IMR-90 (cell line): ENCODE measurements around the gene OSCP1. TPM values are rescaled to one million over a fixed set of nuclear protein-coding genes. Genes with fewer than 3 reads are reported as not detected.

Experiments used
- ATAC-seq: fragments of 200-7000 bp; cut with Tn5 transposase; 2 replicates; pipeline ENCODE4 v1.9.1; 2020; ENCODE audit warnings: low read depth, mild to moderate bottlenecking, moderate library complexity
- BruUV-seq: library from RNA; stranded (reverse); fragments of 400-500 nt; replicated peaks from 2 replicates; lab custom pipeline; 2021; lab: Mats Ljungman, UMichigan
- CTCF ChIA-PET: fragments of 300-600 bp; formaldehyde crosslinking; extraction: SDS; loops from one replicate; lab custom pipeline; 2021; ENCODE audit warnings: antibody characterized with exemption; lab: Yijun Ruan, JAX
- POLR2A ChIA-PET: fragments of 300-600 bp; sonication (Branson Sonifier 250); formaldehyde crosslinking; loops from one replicate; lab custom pipeline; 2022; ENCODE audit warnings: antibody characterized with exemption; ENCODE audit not compliant: unreplicated experiment; lab: Charles Lee
- DNase-seq: peaks from one replicate; pipeline ENCODE4 v3.0.0; 2013
- H2AFZ ChIP-seq: replicated peaks from 2 replicates; pipeline ENCODE3; 2013; ENCODE audit warnings: low read length, mild to moderate bottlenecking; ENCODE audit not compliant: poor library complexity
- H2AK5ac ChIP-seq: 2 replicates; pipeline ENCODE4 v1.6.1; 2013; ENCODE audit warnings: low read depth, low read length, inconsistent platforms
- H2AK9ac ChIP-seq: replicated peaks from 2 replicates; pipeline ENCODE3; 2013; ENCODE audit warnings: mild to moderate bottlenecking, low read depth, low read length, moderate library complexity; ENCODE audit not compliant: poor library complexity
- H2BK120ac ChIP-seq: 2 replicates; pipeline ENCODE4 v1.6.1; 2013; ENCODE audit warnings: low read depth, low read length, inconsistent platforms
- H2BK15ac ChIP-seq: 3 replicates; pipeline ENCODE4 v1.6.1; 2013; ENCODE audit warnings: low read depth, low read length, inconsistent platforms
- H2BK20ac ChIP-seq: 2 replicates; pipeline ENCODE4 v1.6.1; 2013; ENCODE audit warnings: low read depth, mild to moderate bottlenecking, inconsistent platforms, low read length, moderate library complexity
- H2BK5ac ChIP-seq: 2 replicates; pipeline ENCODE4 v1.6.1; 2013; ENCODE audit warnings: mild to moderate bottlenecking, low read depth, low read length, inconsistent platforms; ENCODE audit not compliant: poor library complexity, severe bottlenecking
- H3K14ac ChIP-seq: replicated peaks from 2 replicates; pipeline ENCODE4 v1.6.1; 2013; ENCODE audit warnings: low read depth, low read length, inconsistent platforms
- H3K18ac ChIP-seq: 2 replicates; pipeline ENCODE4 v1.6.1; 2013; ENCODE audit warnings: low read depth, low read length, control low read depth
- H3K23ac ChIP-seq: 2 replicates; pipeline ENCODE4 v1.6.1; 2013; ENCODE audit warnings: low read depth, low read length, inconsistent platforms
- H3K27ac ChIP-seq: 2 replicates; pipeline ENCODE4 v1.5.1; 2013; ENCODE audit warnings: mild to moderate bottlenecking, control low read depth, low read length; ENCODE audit not compliant: insufficient read depth
- H3K27me3 ChIP-seq: 2 replicates; pipeline ENCODE4 v1.6.1; 2013; ENCODE audit warnings: low read length; ENCODE audit not compliant: control insufficient read depth, insufficient read depth
- H3K36me3 ChIP-seq: 2 replicates; pipeline ENCODE4 v1.6.1; 2013; ENCODE audit warnings: low read length, mixed read lengths; ENCODE audit not compliant: control insufficient read depth, insufficient read depth
- H3K4ac ChIP-seq: 2 replicates; pipeline ENCODE4 v1.6.1; 2013; ENCODE audit warnings: low read depth, low read length, inconsistent platforms
- H3K4me1 ChIP-seq: 2 replicates; pipeline ENCODE4 v1.6.1; 2013; ENCODE audit warnings: low read length, mixed read lengths; ENCODE audit not compliant: control insufficient read depth, insufficient read depth
- H3K4me2 ChIP-seq: 2 replicates; pipeline ENCODE4 v1.6.1; 2013; ENCODE audit warnings: low read depth, mild to moderate bottlenecking, control low read depth, low read length, moderate library complexity
- H3K4me3 ChIP-seq: 2 replicates; pipeline ENCODE4 v1.5.1; 2013; ENCODE audit warnings: low read depth, mild to moderate bottlenecking, control low read depth, low read length, moderate library complexity; ENCODE audit not compliant: insufficient read depth
- H3K56ac ChIP-seq: 2 replicates; pipeline ENCODE4 v1.6.1; 2013; ENCODE audit warnings: low read length, inconsistent platforms; ENCODE audit not compliant: insufficient read depth; ENCODE audit errors: extremely low read depth
- H3K79me1 ChIP-seq, 2 experiments: 2 replicates each; pipeline ENCODE4 v1.6.1; 2013; ENCODE audit warnings: low read length in 2 of 2, inconsistent platforms in 1 of 2, low read depth in 1 of 2
- H3K9ac ChIP-seq: 2 replicates; pipeline ENCODE4 v1.6.1; 2013; ENCODE audit warnings: low read depth, low read length, control low read depth
- H3K9me1 ChIP-seq: 2 replicates; pipeline ENCODE4 v1.6.1; 2013; ENCODE audit warnings: low read length, inconsistent platforms; ENCODE audit not compliant: insufficient read depth
- H3K9me3 ChIP-seq: 2 replicates; pipeline ENCODE4 v1.6.1; 2013; ENCODE audit warnings: low read length; ENCODE audit not compliant: control insufficient read depth, insufficient read depth
- H4K20me1 ChIP-seq: 2 replicates; pipeline ENCODE4 v1.6.1; 2013; ENCODE audit warnings: low read length, inconsistent platforms; ENCODE audit not compliant: insufficient read depth
- H4K5ac ChIP-seq: 2 replicates; pipeline ENCODE4 v1.6.1; 2013; ENCODE audit warnings: mild to moderate bottlenecking, low read depth, low read length, control low read depth
- H4K8ac ChIP-seq, 2 experiments: 2 replicates each; pipeline ENCODE4 v1.6.1; 2013; ENCODE audit warnings: low read depth in 2 of 2, low read length in 2 of 2, control low read depth in 1 of 2, inconsistent platforms in 1 of 2
- H4K91ac ChIP-seq: 2 replicates; pipeline ENCODE4 v1.6.1; 2013; ENCODE audit warnings: low read depth, low read length, inconsistent platforms; ENCODE audit not compliant: insufficient read depth
- BHLHE40 ChIP-seq: fragments of 150-350 bp; IDR thresholded peaks from 2 replicates; pipeline ENCODE4 v1.6.1; 2016; ENCODE audit warnings: mild to moderate bottlenecking, low read depth, low read length
- CHD1 ChIP-seq: IDR thresholded peaks from 2 replicates; pipeline ENCODE4 v1.6.1; 2012; ENCODE audit warnings: low read depth, low read length, improper control_type of control experiment
- CTCF ChIP-seq: conservative IDR thresholded peaks from 2 replicates; pipeline ENCODE4 v1.5.1; 2012; ENCODE audit warnings: mild to moderate bottlenecking, low read depth, low read length, improper control_type of control experiment
- FOS ChIP-seq: fragments of 150-350 bp; IDR thresholded peaks from 2 replicates; pipeline ENCODE4 v1.6.1; 2016; ENCODE audit warnings: low read depth, low read length
- MAFK ChIP-seq: IDR thresholded peaks from 2 replicates; pipeline ENCODE4 v1.6.1; 2012; ENCODE audit warnings: low read depth, low read length, improper control_type of control experiment
- MXI1 ChIP-seq: IDR thresholded peaks from 2 replicates; pipeline ENCODE4 v1.6.1; 2012; ENCODE audit warnings: low read depth, mild to moderate bottlenecking, low read length, moderate library complexity, borderline replicate concordance
- NFE2L2 ChIP-seq: fragments of 150-350 bp; IDR thresholded peaks from 2 replicates; pipeline ENCODE4 v1.6.1; 2016; ENCODE audit warnings: low read depth, mild to moderate bottlenecking, low read length
- POLR2A ChIP-seq: IDR thresholded peaks from 2 replicates; pipeline ENCODE4 v1.6.1; 2012; ENCODE audit warnings: mild to moderate bottlenecking, low read depth, low read length
- RAD21 ChIP-seq: IDR thresholded peaks from 2 replicates; pipeline ENCODE4 v1.6.1; 2012; ENCODE audit warnings: low read length, improper control_type of control experiment
- RCOR1 ChIP-seq: IDR thresholded peaks from 2 replicates; pipeline ENCODE4 v1.6.1; 2012; ENCODE audit warnings: mild to moderate bottlenecking, low read length, improper control_type of control experiment; ENCODE audit not compliant: insufficient replicate concordance
- SMC3 ChIP-seq: fragments of 150-350 bp; IDR thresholded peaks from 2 replicates; pipeline ENCODE4 v1.6.1; 2016; ENCODE audit warnings: low read depth, mild to moderate bottlenecking, antibody characterized with exemption, low read length, moderate library complexity
- WGBS, 2 experiments: methylation state at CpG; one replicate each; pipeline versions ENCODE4 v1.1.5 to v1.1.7; 2013; ENCODE audit warnings: missing lambda C conversion rate in 2 of 2; ENCODE audit not compliant: insufficient read length in 1 of 2; ENCODE audit errors: extremely low coverage in 2 of 2; 5-methylcytosine and 5-hydroxymethylcytosine counted together
- dilution Hi-C: fragments of 300-500 bp; cut with HindIII; formaldehyde crosslinking; loops from one replicate; pipeline ENCODE4 v1.14.3; 2018; ENCODE audit warnings: low sequenced_read_pairs; ENCODE audit not compliant: unreplicated experiment
- in situ Hi-C: fragments of 300-500 bp; cut with MboI; formaldehyde crosslinking; loops from 3 replicates; pipeline ENCODE4 v1.14.3; 2019; ENCODE audit warnings: low sequenced_read_pairs, inconsistent platforms, mixed read lengths
- intact Hi-C: fragments of 100-400 bp; cut with micrococcal nuclease; formaldehyde crosslinking; loops from 2 replicates; pipeline ENCODE4 v1.10.0; 2022
- polyA plus RNA-seq, 3 experiments: library from polyadenylated mRNA; depleted of rRNA; stranded (reverse); fragments of >200 nt; gene quantifications; 2 replicates each; pipeline ENCODE4 v1.2.3, GENCODE V29; 2012; ENCODE audit warnings: low replicate concordance in 1 of 3
- total RNA-seq: library from RNA; depleted of rRNA; stranded (reverse); fragments of >200 nt; gene quantifications from 2 replicates; pipeline ENCODE4 v1.2.3, GENCODE V29; 2012
- TF ChIP-seq, protein P1 (sequence below): fragments of 150-350 bp; IDR thresholded peaks from 2 replicates; pipeline ENCODE4 v1.6.1; 2016; ENCODE audit warnings: low read depth, mild to moderate bottlenecking, low read length, moderate library complexity, borderline replicate concordance

Gene OSCP1
- total and polyA plus RNA-seq, 2 of the 4 experiments (the other 2 are of a cell fraction): 7.8 to 11.8 TPM

DNA sequence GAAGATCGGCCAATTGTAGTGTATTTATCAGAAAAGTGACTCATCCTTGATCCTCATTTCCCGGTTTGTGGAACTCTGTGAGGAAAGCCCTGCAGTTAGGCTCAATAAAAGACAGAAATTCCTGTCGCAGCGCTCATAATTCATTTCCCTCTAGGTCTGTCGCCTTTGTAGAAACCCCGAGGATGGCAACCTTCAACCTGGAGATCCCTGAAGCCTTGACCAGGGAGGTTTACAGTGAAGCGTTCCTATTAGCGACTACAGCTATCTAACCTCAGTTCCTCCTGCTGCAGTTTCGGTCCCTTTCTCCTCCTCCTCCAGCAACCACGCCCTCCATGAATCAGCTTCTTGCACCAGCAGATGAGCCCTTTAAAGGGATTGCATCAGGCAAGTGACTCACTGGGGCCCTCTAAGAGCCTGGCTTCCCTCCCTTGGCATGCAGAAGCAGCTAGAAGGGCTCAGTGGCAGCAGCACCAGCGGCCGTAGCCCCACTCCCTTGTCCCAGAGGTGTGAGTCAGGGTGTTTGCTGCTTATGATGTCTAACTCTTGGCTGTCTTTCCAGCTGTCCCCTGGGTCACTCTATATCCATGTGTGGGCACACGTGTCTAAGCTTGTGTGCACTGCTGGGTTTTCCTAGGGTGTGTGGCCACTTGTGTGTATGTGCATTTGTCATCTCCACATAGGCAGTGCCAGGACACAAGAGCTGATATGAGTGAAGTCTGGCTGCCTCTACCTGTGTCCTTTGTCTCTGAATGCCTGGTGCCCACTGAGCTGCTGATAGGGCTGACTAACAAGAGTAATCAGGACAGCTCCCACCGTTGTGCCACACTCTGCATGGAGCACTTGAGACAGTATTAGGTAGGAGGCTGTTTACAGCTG, 63.7 kb downstream of the OSCP1 start:
- 0% methylated on average over 3 of the region's 14 CpGs; no CpG with 5 or more reads in 1 of the 2 experiments for WGBS, 2 experiments
- Histone ChIP-seq H2AFZ (peak overlapping the region; percentile 80), H2BK15ac (peak overlapping the region; percentile 80), H3K23ac (peak overlapping the region; percentile 98), H2BK5ac (peak overlapping the region; percentile 94), H3K27ac (peak overlapping the region; percentile 94), H3K27me3 (no peaks in the 10 kb centered on the region), H3K9me3 (no peaks in the 10 kb centered on the region), H3K56ac (peak overlapping the region; percentile 100), H3K9me1 (peaks cover 25% of the 10 kb centered on the region), H2AK9ac (peak overlapping the region; percentile 100), H2AK5ac (peak overlapping the region; percentile 97), H3K9ac (peak overlapping the region; percentile 89), H3K4me3 (peak overlapping the region; percentile 42), H3K4ac (peak overlapping the region; percentile 99), H3K14ac (peak overlapping the region; percentile 95), H4K20me1 (peaks cover 36% of the 10 kb centered on the region), H2BK120ac (peak overlapping the region; percentile 93), H3K18ac (peak overlapping the region; percentile 83), H4K8ac (peak overlapping the region; percentile 56 to 97), H3K4me2 (peak overlapping the region; percentile 79), H3K79me1 (peaks cover 2 to 62% of the 10 kb centered on the region in 2 experiments; a peak in 2 of 4 replicates), H4K5ac (peak overlapping the region; percentile 61), H3K36me3 (peaks cover 6% of the 10 kb centered on the region), H4K91ac (peak overlapping the region; percentile 97), H3K4me1 (peaks cover 18% of the 10 kb centered on the region), H2BK20ac (peak overlapping the region; percentile 94)
- DNase-seq: peak; percentile 100
- dilution Hi-C loops (no loop called here), intact Hi-C loops (loop anchor here (1.0 to 5.0 kb wide), 3 partner anchors 11 to 64 kb away; partner anchors contain the start of genes EVA1B and LSM10), in situ Hi-C loops (no loop called here)
- BruUV-seq: no TSS peak
- ChIA-PET CTCF (interaction anchor here (0.6 to 1.9 kb wide), 7 partner anchors 11 to 237 kb away, joined by 3 to 10 read pairs (median 4); partner anchors contain the start of gene EVA1B), POLR2A (interaction anchor here (0.5 to 1.4 kb wide), 8 partner anchors 14 to 237 kb away, joined by 3 to 6 read pairs (median 4); partner anchors contain the start of genes EVA1B and TRAPPC3)
- peak; percentile 56 for ATAC-seq
- TF ChIP-seq RCOR1: no peak
- TF ChIP-seq RAD21: peak; percentile 22; the same call in 1 of the 2 replicates
- no peak; the same call in 1 of the 2 replicates for TF ChIP-seq SMC3
- TF ChIP-seq BHLHE40: peak; percentile 81
- TF ChIP-seq, protein P1, sequence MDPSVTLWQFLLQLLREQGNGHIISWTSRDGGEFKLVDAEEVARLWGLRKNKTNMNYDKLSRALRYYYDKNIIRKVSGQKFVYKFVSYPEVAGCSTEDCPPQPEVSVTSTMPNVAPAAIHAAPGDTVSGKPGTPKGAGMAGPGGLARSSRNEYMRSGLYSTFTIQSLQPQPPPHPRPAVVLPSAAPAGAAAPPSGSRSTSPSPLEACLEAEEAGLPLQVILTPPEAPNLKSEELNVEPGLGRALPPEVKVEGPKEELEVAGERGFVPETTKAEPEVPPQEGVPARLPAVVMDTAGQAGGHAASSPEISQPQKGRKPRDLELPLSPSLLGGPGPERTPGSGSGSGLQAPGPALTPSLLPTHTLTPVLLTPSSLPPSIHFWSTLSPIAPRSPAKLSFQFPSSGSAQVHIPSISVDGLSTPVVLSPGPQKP: no peak
- peak; percentile 91 for TF ChIP-seq POLR2A
- peak; percentile 20; the same call in 1 of the 2 replicates for TF ChIP-seq MAFK
- TF ChIP-seq FOS: peak; percentile 100
- peak; percentile 91 for TF ChIP-seq NFE2L2
- 0 out of 2 replicates have a peak, but pooled peaks have one; percentile 84 for TF ChIP-seq CHD1
- TF ChIP-seq CTCF: no peak
- TF ChIP-seq MXI1: peak; percentile 95
